Adrenal gland (tissue), 12 donors: ENCODE results near the gene CNR1. TPM values are rescaled to one million over a fixed set of nuclear protein-coding genes. Genes with fewer than 3 reads are reported as not detected.

Experiments
- DNase-seq, 7 donors: peaks; one replicate each; pipeline ENCODE4 v3.0.0-alpha.2; 2019 to 2020
- H3K27ac ChIP-seq, 5 donors: fragments of 200-600 bp; sonication (generic) in 4 of 5; 1 replicate in 3 of 5; 2 replicates in 2 of 5; pipeline versions ENCODE4 v1.5.1 to v1.8.0; 2016 to 2020; ENCODE audit warnings: mild to moderate bottlenecking in 1 of 5
- H3K27me3 ChIP-seq: fragments of 200-600 bp; 2 replicates; pipeline ENCODE4 v1.8.0; 2021
- H3K36me3 ChIP-seq, 2 donors: fragments of 200-600 bp; replicated peaks in 1 of 2; 1 replicate in 1 of 2; 2 replicates in 1 of 2; pipeline versions ENCODE4 v1.5.1 to v1.8.0; 2018 to 2022
- H3K4me1 ChIP-seq, 2 donors: fragments of 200-600 bp; replicated peaks in 1 of 2; 1 replicate in 1 of 2; 2 replicates in 1 of 2; pipeline versions ENCODE4 v1.5.1 to v1.8.0; 2018 to 2021
- H3K4me3 ChIP-seq, 4 donors: fragments of 200-600 bp; sonication (generic) in 3 of 4; one replicate each; pipeline ENCODE4 v1.5.1; 2016 to 2018
- H3K9me3 ChIP-seq, 3 donors: fragments of 200-600 bp; sonication (generic) in 1 of 3; replicated peaks in 1 of 3; 1 replicate in 2 of 3; 2 replicates in 1 of 3; pipeline versions ENCODE4 v1.5.1 to v1.8.0; 2016 to 2021
- POLR2A ChIP-seq, 2 donors: fragments of 450-650 bp; IDR thresholded peaks; one replicate each; pipeline ENCODE4 v1.6.1; 2017; ENCODE audit warnings: antibody characterized with exemption in 2 of 2, mild to moderate bottlenecking in 2 of 2, moderate library complexity in 1 of 2
- WGBS, 4 donors: extraction: QIAGEN DNeasy Blood & Tissue Kit in 2 of 4; methylation state at CpG; one replicate each; pipeline versions ENCODE4 v1.1.5 to v1.1.7; 2013 to 2017; 5-methylcytosine and 5-hydroxymethylcytosine counted together
- intact Hi-C, 2 donors: fragments of 100-400 bp; cut with DNase I; formaldehyde crosslinking; loops; one replicate each; pipeline versions ENCODE4 v1.14.1 to v1.15.0; 2022 to 2023
- polyA plus RNA-seq, 3 donors: library from polyadenylated mRNA; stranded (reverse); fragments of 200-250 nt in 2 of 3; fragments of 350-450 nt in 1 of 3; fragmentation: Illumina TruSeq in 1 of 3; extraction: RNeasy Lipid Tissue Mini Kit (QIAGEN cat#74804) in 1 of 3; gene quantifications; one replicate each; pipeline ENCODE4 v1.2.3, GENCODE V29; 2013 to 2014
- total RNA-seq, 9 donors: library from RNA; depleted of rRNA in 4 of 9; stranded (reverse); fragments of >200 nt in 4 of 9; fragments of 120-200 nt in 1 of 9; fragmentation: NEBNext Ultra II Directional in 1 of 9; extraction: Animal tissue kit (Norgen Biotek cat#: 25700) in 1 of 9; gene quantifications; one replicate each; pipeline versions ENCODE4 v1.1.0 to v1.2.4, GENCODE V29; 2013 to 2023
- TF ChIP-seq, protein P1 (sequence below), 6 experiments: fragments of 450-650 bp in 4 of 6; fragments of 200-600 bp in 2 of 6; sonication (generic) in 1 of 6; IDR thresholded peaks; 1 replicate in 5 of 6; 2 replicates in 1 of 6; pipeline versions ENCODE4 v1.5.1 to v1.8.0; 2016 to 2021; ENCODE audit warnings: antibody characterized with exemption in 6 of 6, mild to moderate bottlenecking in 2 of 6, moderate library complexity in 1 of 6
- donor health status: healthy with polysubstance abuse.
- donor health status: Bipolar disorder and iron deficiency.
- donor health status: DM: yes; HTN: yes; CAD: no.
- donor health status: DM: no; HTN: no; CAD: no.
- donor health status: DM: no; HTN: no; CAD: no.
- donor health status: DM: yes; HTN: yes; CAD: no.

CNR1 gene
- total and polyA plus RNA-seq, 12 donors, result 0.83 to 38.3 (median 6.9) TPM

DNA sequence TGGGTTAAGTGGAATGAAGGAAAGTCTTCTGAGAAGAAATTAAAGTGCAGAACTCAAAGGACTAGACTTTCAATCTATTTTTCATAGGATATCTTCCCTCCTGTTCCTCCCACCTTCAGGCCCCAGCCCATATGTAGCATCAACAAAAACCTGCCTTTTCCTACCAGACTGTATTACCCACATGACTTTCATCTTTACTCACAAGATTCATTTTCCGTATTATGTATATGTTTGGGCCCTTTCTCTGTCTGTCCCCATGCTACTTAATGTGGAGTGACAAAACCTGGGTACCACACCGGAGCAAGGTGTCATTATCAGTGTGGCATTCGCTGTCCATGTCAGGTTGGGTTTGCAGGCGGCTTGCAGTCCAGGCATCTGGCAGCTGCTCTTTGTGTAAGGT lies 18.8 kb upstream of the CNR1 start:
- DNase-seq, result no peak
- Histone ChIP-seq H3K4me3 (no peak overlapping the region), H3K9me3 (no peaks in the 10 kb centered on the region), H3K27me3 (no peaks in the 10 kb centered on the region), H3K4me1 (no peaks in the 10 kb centered on the region), H3K36me3 (no peaks in the 10 kb centered on the region), H3K27ac (no peak overlapping the region)
- TF ChIP-seq, protein P1, sequence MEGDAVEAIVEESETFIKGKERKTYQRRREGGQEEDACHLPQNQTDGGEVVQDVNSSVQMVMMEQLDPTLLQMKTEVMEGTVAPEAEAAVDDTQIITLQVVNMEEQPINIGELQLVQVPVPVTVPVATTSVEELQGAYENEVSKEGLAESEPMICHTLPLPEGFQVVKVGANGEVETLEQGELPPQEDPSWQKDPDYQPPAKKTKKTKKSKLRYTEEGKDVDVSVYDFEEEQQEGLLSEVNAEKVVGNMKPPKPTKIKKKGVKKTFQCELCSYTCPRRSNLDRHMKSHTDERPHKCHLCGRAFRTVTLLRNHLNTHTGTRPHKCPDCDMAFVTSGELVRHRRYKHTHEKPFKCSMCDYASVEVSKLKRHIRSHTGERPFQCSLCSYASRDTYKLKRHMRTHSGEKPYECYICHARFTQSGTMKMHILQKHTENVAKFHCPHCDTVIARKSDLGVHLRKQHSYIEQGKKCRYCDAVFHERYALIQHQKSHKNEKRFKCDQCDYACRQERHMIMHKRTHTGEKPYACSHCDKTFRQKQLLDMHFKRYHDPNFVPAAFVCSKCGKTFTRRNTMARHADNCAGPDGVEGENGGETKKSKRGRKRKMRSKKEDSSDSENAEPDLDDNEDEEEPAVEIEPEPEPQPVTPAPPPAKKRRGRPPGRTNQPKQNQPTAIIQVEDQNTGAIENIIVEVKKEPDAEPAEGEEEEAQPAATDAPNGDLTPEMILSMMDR (IDR thresholded peaks at IDR 0.05), result no peak
- no peak for TF ChIP-seq POLR2A (IDR thresholded peaks at IDR 0.05)
- intact Hi-C loops, result no loop called here
- 88 to 92% (median 91%) methylated on average over 4 of the region's 4 CpGs for WGBS, 4 donors

DNA sequence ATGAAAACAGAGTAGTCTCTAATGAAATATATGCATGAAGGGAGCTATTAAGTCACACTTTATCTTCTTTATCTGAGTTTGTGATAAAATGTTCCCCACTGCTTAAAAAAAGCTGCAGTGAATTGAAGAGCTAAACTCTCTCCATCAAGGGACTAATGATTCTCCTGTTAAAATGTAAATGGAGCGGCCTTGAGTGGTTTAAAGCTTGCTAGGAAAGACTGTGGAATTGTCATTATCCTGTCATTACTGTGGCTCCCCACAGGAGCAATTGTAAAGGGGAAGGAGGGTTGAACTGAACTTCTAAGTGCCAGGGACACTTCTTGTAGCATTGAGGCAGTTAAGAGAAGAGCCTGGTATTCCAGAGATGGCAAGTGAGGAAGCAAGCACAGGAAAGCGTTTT lies 17.3 kb upstream of the CNR1 start:
- no peaks in the 10 kb centered on the region for H3K27me3 ChIP-seq
- no peak overlapping the region for H3K27ac ChIP-seq
- H3K4me3 ChIP-seq, result no peak overlapping the region
- TF ChIP-seq, protein P1 (IDR thresholded peaks at IDR 0.05), result no peak
- TF ChIP-seq POLR2A (IDR thresholded peaks at IDR 0.05), result no peak
- WGBS, 4 donors, result 63 to 76% (median 64%) methylated on average over 2 of the region's 2 CpGs
- DNase-seq, result no peak
- H3K36me3 ChIP-seq, result no peaks in the 10 kb centered on the region
- no peaks in the 10 kb centered on the region for H3K9me3 ChIP-seq
- no peaks in the 10 kb centered on the region for H3K4me1 ChIP-seq
- intact Hi-C loops, result no loop called here

DNA sequence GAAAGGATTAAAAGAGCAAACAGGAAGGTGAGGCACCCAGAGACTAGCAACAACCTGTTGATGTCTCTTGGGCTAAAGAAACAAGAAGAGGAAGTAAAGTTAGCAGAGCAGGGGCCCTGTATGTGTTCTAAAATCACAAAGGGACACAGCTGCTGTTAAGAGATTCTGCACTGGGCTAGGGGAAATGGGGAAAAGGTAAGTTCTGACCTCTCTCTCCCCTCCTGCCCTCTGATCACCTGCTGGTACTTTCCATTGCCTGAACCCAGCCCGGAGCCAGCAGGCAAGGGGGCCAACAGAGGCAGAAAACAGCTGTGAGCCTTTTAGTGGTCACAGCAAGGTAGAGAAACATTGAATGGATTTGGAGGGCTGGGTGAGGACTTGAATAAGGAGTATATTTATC lies 13.5 kb upstream of the CNR1 start:
- 23 to 30% (median 25%) methylated on average over 1 of the region's 1 CpG for WGBS, 4 donors
- no peaks in the 10 kb centered on the region for H3K9me3 ChIP-seq
- DNase-seq, result no peak
- H3K27ac ChIP-seq, result no peak overlapping the region
- no peaks in the 10 kb centered on the region for H3K4me1 ChIP-seq
- no peak overlapping the region for H3K4me3 ChIP-seq
- intact Hi-C loops, result no loop called here
- no peak for TF ChIP-seq POLR2A (IDR thresholded peaks at IDR 0.05)
- TF ChIP-seq, protein P1 (IDR thresholded peaks at IDR 0.05), result no peak
- H3K36me3 ChIP-seq, result no peaks in the 10 kb centered on the region
- H3K27me3 ChIP-seq, result no peaks in the 10 kb centered on the region

DNA sequence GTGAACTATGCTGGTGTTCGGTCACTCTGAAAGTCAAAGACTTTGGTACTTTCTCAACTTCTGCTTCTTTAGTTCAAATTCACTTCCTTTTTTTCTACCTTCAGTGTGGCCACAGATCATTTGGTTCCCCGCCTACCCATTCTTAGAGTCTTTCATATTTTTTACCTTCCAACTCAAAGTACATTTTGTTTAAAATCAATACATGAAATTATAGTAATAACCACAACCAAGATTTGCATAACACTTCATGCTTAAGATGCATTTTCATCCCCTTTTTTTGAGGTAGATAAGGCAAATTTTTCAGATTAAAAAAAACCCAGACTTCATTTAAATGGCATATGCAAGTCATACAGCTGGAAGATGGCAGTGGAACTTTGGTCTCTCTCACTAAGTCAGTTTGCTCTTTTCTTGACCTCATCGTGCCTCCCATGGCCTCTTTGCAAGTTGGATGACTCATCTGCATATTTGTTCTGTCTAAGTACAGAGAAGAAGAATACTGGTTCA lies 11.9 kb upstream of the CNR1 start:
- 37 to 58% (median 45%) methylated on average over 3 of the region's 3 CpGs for WGBS, 4 donors
- no peaks in the 10 kb centered on the region for H3K36me3 ChIP-seq
- intact Hi-C loops, result no loop called here
- TF ChIP-seq POLR2A (IDR thresholded peaks at IDR 0.05), result no peak
- TF ChIP-seq, protein P1 (IDR thresholded peaks at IDR 0.05), result no peak
- no peaks in the 10 kb centered on the region for H3K9me3 ChIP-seq
- no peak overlapping the region for H3K4me3 ChIP-seq
- H3K27me3 ChIP-seq, result no peaks in the 10 kb centered on the region
- H3K27ac ChIP-seq, result no peak overlapping the region
- DNase-seq, result peak in 3 of 7 donors; percentile 11 to 24 (median 21)
- H3K4me1 ChIP-seq, result no peaks in the 10 kb centered on the region
